Retinal pigment epithelial cell (primary cell): ENCODE measurements around the gene PRDM5.
"Not testable (repeated sequence)": the region's sequence is repeated elsewhere in the genome, so short reads cannot be mapped to it uniquely, and the experiment has no call there.

Experiments used
- DNase-seq: peaks from one replicate; pipeline ENCODE4 v3.0.0-alpha.2; 2010; ENCODE audit warnings: low read depth
- H3K4me3 ChIP-seq: 2 replicates; pipeline ENCODE4 v1.5.1; 2011; ENCODE audit warnings: mild to moderate bottlenecking, low read length, control low read depth, moderate library complexity
- TF ChIP-seq, protein P1 (sequence below): conservative IDR thresholded peaks from 2 replicates; pipeline ENCODE4 v1.5.1; 2011; ENCODE audit warnings: low read depth, low read length, control low read depth, inconsistent platforms

Gene PRDM5

DNA sequence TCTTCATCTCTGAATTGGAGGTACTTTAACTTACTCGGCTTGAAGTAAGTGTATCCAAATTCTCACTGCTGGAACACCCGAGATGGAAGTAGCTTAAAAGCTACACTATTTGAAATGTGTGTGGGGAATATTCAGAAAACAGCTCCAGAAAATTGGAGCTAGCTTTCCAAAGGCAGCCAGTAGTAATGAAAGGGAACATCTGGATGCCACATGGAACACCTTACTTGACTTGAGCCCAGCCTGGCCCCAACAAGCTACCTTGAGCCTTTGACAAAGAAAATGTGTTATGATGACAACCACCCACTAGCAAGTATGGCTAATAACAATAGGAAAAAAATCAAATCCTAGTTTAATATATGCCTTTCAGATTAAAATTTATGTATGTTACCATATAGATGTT lies 161.5 kb downstream of the PRDM5 start:
- no peak overlapping the region for H3K4me3 ChIP-seq
- DNase-seq = no peak
- TF ChIP-seq, protein P1, sequence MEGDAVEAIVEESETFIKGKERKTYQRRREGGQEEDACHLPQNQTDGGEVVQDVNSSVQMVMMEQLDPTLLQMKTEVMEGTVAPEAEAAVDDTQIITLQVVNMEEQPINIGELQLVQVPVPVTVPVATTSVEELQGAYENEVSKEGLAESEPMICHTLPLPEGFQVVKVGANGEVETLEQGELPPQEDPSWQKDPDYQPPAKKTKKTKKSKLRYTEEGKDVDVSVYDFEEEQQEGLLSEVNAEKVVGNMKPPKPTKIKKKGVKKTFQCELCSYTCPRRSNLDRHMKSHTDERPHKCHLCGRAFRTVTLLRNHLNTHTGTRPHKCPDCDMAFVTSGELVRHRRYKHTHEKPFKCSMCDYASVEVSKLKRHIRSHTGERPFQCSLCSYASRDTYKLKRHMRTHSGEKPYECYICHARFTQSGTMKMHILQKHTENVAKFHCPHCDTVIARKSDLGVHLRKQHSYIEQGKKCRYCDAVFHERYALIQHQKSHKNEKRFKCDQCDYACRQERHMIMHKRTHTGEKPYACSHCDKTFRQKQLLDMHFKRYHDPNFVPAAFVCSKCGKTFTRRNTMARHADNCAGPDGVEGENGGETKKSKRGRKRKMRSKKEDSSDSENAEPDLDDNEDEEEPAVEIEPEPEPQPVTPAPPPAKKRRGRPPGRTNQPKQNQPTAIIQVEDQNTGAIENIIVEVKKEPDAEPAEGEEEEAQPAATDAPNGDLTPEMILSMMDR = no peak

DNA sequence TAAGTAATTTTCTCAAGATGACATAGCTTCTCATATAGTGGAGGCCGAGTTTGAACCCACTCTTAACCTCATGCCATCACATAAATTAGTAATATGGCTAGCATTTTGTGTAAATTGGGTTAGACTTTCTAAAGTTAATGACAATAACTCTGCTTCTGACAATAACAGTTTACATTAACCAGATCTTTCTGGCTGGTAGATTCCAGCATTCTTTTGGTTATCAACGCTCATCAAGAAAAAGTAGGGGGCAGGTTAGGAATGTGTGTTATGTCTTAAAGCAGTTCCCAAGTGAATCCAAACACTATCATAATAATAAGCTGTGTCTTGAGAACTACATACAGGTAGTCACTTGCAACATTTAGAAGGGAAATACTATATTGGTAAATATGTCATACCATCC lies 162.5 kb downstream of the PRDM5 start:
- TF ChIP-seq, protein P1 = no peak
- no peak overlapping the region for H3K4me3 ChIP-seq
- DNase-seq = no peak

GRCh38 chr4:120755864-120756263 lies 166.7 kb downstream of the PRDM5 start:
- DNase-seq = no peak
- TF ChIP-seq, protein P1 = no peak
- no peak overlapping the region for H3K4me3 ChIP-seq

DNA sequence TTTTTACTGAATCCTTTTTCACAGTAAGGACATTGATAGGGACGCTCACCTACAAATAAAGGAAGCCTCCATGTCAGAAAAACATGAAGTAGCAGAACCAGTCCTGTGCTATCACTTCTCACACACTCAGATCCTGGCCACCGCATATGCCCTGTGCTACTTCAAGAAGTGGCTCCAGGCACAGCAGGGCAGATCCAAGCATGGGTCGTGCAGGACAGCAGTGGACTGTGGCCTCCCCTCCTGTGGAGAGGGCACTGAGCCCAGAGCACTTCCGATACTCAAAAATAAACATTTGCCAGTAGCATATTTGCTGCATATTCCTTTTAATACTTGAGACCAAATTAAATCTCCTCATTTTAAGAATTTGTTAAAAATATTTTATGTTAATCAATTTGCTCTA lies 167.9 kb downstream of the PRDM5 start:
- DNase-seq = no peak
- TF ChIP-seq, protein P1 = no peak
- no peak overlapping the region for H3K4me3 ChIP-seq

- no peak for DNase-seq
- no peak overlapping the region for H3K4me3 ChIP-seq
- TF ChIP-seq, protein P1 = no peak
These were observed 168.7 kb downstream of the PRDM5 start for GRCh38 chr4:120753854-120754253.

- H3K4me3 ChIP-seq = no peak overlapping the region
- TF ChIP-seq, protein P1 = no peak
- no peak for DNase-seq
These were observed 172.4 kb downstream of the PRDM5 start for GRCh38 chr4:120750152-120750525.

DNA sequence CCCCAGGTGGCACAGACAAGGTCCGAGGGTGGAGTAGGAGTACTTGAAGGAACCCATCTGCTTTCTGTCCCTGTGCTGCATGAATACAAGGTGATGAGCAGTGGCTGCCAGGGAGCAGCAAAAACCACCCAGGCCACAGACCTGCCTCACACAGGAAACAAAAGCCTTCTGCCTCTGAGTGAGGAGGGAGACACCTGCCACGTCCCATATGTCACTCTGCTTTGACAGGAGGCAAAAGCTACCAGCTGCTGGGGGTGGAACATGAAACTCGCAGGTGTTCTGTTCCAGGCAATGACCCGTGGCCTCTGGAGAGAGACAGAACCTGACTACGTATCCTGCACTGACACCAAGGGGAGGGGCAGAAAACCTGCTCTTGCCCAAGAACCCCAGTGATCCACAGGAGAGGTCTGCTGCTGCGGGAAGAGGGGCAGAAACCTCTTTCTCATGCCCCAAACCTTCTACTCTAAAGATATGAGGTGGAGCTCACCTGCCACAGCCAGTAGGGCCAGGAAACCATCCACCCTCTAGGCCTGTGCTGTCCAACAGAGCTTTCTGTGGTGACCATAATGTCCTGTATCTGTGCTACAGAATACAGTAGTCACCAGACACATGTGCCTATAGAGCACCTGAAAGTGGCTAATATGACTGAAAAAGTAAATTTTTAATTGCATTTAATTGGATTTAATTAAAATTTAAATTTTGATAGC lies 172.9 kb downstream of the PRDM5 start:
- TF ChIP-seq, protein P1 = no peak
- no peak for DNase-seq
- no peak overlapping the region for H3K4me3 ChIP-seq

- H3K4me3 ChIP-seq, DNase-seq: not testable (repeated sequence)
These were observed 180.9 kb downstream of the PRDM5 start for GRCh38 chr4:120741636-120742035.
